ENCODE measurements around the gene AUTS2. TPM values are rescaled to one million over a fixed set of nuclear protein-coding genes. Genes with fewer than 3 reads are reported as not detected.

The AUTS2 gene
- total and polyA plus RNA-seq, 9 of the 15 experiments (the other 6 are each of a cell fraction or from before 2014, with no cell fraction given), result 0.58 TPM; not detected in 8

- Histone ChIP-seq H4K20me1 (replicated peaks; ENCODE audit: control insufficient read depth, insufficient read depth, low read length) (no peaks in the 10 kb centered on the region), H2AFZ (ENCODE audit: low read depth, low read length) (no peak overlapping the region), H3K9me1 (ENCODE audit: control insufficient read depth, insufficient read depth, low read length) (no peaks in the 10 kb centered on the region), H3K9me3 (replicated peaks; ENCODE audit: control insufficient read depth, insufficient read depth, low read depth, low read length) (no peaks in the 10 kb centered on the region), H3K27me3 (ENCODE audit: control insufficient read depth in 2 of 2, insufficient read depth in 2 of 2, low read length in 2 of 2) (no peaks in the 10 kb centered on the region), H3K4me3 (no peak overlapping the region), H3K4me2 (ENCODE audit: insufficient read depth, low read length) (no peak overlapping the region), H3K36me3 (ENCODE audit: control insufficient read depth, insufficient read depth, low read length) (no peaks in the 10 kb centered on the region), H3K79me2 (ENCODE audit: control insufficient read depth, insufficient read depth, low read length) (no peaks in the 10 kb centered on the region), H3K4me1 (replicated peaks in 1 of 2; ENCODE audit: control insufficient read depth in 2 of 2, insufficient read depth in 2 of 2, low read length in 2 of 2) (no peaks in the 10 kb centered on the region), H3K9ac (ENCODE audit: insufficient read depth in 1 of 2, low read depth in 2 of 2, low read length in 2 of 2) (no peak overlapping the region), H3K27ac (ENCODE audit: extremely low read depth, low read depth, low read length) (no peak overlapping the region)
- no peak for FAIRE-seq
- ChIA-PET CTCF (ENCODE audit: low intra/inter-chr PET ratio) (no interaction called here), POLR2A (interaction anchor here (0.7 to 2.5 kb wide), 2 partner anchors 11 to 459 kb away, joined by 4 to 5 read pairs; no protein-coding TSS in a partner anchor)
- no peak for TF ChIP-seq ZNF512 (tag; IDR thresholded peaks at IDR 0.05)
- BruUV-seq (replicated peaks), result no TSS peak
- DNase-seq (ENCODE audit: extremely low read depth in 1 of 4, low spot score in 3 of 4), result no peak
- intact Hi-C loops (cut with micrococcal nuclease), result no loop called here
- 0% methylated on average over 6 of the region's 6 CpGs for WGBS (ENCODE audit: insufficient coverage, low coverage, missing lambda C conversion rate)
- in situ Hi-C loops (cut with MboI), result no loop called here
- ATAC-seq, result no peak
These were observed 465.7 kb downstream of the AUTS2 start for GRCh38 chr7:70063927-70064326.

- H3K9me1 ChIP-seq (ENCODE audit: control insufficient read depth, insufficient read depth, low read length), result no peaks in the 10 kb centered on the region
- H3K9ac ChIP-seq (ENCODE audit: insufficient read depth in 1 of 2, low read depth in 2 of 2, low read length in 2 of 2), result no peak overlapping the region
- H3K27me3 ChIP-seq (ENCODE audit: control insufficient read depth in 2 of 2, insufficient read depth in 2 of 2, low read length in 2 of 2), result no peaks in the 10 kb centered on the region
- ATAC-seq (no peak), DNase-seq (ENCODE audit: extremely low read depth in 1 of 4, low spot score in 3 of 4) (no peak), FAIRE-seq (no peak)
- intact Hi-C loops (cut with micrococcal nuclease) (no loop called here), in situ Hi-C loops (cut with MboI) (no loop called here)
- WGBS (ENCODE audit: insufficient coverage, low coverage, missing lambda C conversion rate), result 0% methylated on average over 2 of the region's 2 CpGs
- POLR2A ChIA-PET, result interaction anchor here (0.5 kb wide), 1 partner anchor 19 kb away, joined by 3 read pairs; no protein-coding TSS in a partner anchor
- no peak for TF ChIP-seq RFX7 (CRISPR knock-in tag; IDR thresholded peaks at IDR 0.05)
- TF ChIP-seq RUNX1 (IDR thresholded peaks at IDR 0.05; ENCODE audit: low read depth), result no peak
- no peak for TF ChIP-seq EWSR1 (IDR thresholded peaks at IDR 0.05; ENCODE audit: borderline replicate concordance, low read depth, partially characterized antibody)
- TF ChIP-seq SMAD2 (IDR thresholded peaks at IDR 0.05; ENCODE audit: low read depth, low read length), result no peak
- TF ChIP-seq ZBTB7A (IDR thresholded peaks at IDR 0.05; ENCODE audit: borderline replicate concordance, control insufficient read depth, low read depth, low read length), result no peak
- no peak overlapping the region for H3K4me2 ChIP-seq (ENCODE audit: insufficient read depth, low read length)
- H3K27ac ChIP-seq (ENCODE audit: extremely low read depth, low read depth, low read length), result no peak overlapping the region
- no peaks in the 10 kb centered on the region for H3K79me2 ChIP-seq (ENCODE audit: control insufficient read depth, insufficient read depth, low read length)
- H4K20me1 ChIP-seq (replicated peaks; ENCODE audit: control insufficient read depth, insufficient read depth, low read length), result no peaks in the 10 kb centered on the region
- CTCF ChIA-PET (ENCODE audit: low intra/inter-chr PET ratio), result no interaction called here
- BruUV-seq (replicated peaks), result no TSS peak
- H3K4me1 ChIP-seq (replicated peaks in 1 of 2; ENCODE audit: control insufficient read depth in 2 of 2, insufficient read depth in 2 of 2, low read length in 2 of 2), result no peaks in the 10 kb centered on the region
- H3K9me3 ChIP-seq (replicated peaks; ENCODE audit: control insufficient read depth, insufficient read depth, low read depth, low read length), result no peaks in the 10 kb centered on the region
- H3K36me3 ChIP-seq (ENCODE audit: control insufficient read depth, insufficient read depth, low read length), result no peaks in the 10 kb centered on the region
- H3K4me3 ChIP-seq, result no peak overlapping the region
- no peak overlapping the region for H2AFZ ChIP-seq (ENCODE audit: low read depth, low read length)
These were observed 468.6 kb downstream of the AUTS2 start for GRCh38 chr7:70066844-70067243.
